ENCODE data around the gene GLIS2.

The GLIS2 gene

DNA sequence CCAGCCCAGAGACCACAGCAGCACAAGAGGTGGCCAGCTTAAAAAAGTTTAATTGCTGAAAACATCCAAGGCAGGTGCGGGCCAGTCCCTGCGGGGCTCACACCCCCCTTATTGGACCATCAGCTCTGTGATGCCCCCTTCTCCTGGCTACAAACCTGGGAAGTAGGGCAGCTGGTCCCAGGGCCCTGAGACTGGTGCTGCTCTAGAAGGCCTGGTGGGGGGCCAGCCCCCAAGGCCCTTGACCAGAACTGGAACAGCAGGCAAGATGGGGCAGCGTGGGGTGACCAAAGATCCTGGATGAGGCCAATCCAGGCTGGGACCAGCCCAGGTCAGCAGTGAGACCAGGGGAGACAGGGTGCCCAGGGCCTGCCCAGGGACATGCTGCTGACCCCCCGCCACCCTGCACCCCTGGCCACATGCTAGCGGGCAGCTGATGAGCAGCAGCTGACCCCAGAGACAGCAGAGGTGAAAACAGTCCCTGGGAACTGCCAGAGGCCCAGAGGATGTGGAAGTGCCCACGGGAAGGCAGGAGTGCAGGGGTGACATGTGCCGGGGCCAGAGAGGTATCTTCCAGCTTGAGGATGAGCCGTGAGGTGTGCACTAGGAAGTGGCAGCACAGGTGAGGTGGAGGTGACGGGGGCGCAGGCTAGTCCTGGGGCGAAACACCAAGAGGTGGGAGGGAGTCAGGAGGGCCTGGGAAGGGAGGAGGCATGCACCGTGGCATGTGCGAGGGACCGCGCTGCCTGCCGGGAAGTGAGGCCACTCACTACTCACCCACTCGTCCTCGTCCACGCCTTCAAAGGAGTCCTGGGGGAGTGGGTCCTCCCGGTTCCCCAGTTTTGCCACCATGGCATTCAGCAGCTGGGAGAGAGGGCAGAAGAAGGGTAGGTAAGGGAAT is 38.9 kb downstream of the GLIS2 start:
- H3K4me3 ChIP-seq (ENCODE audit: low read length) = no peak overlapping the region
- TF ChIP-seq ZNF274 (IDR thresholded peaks at IDR 0.05; ENCODE audit: low read depth, low read length) = no peak

DNA sequence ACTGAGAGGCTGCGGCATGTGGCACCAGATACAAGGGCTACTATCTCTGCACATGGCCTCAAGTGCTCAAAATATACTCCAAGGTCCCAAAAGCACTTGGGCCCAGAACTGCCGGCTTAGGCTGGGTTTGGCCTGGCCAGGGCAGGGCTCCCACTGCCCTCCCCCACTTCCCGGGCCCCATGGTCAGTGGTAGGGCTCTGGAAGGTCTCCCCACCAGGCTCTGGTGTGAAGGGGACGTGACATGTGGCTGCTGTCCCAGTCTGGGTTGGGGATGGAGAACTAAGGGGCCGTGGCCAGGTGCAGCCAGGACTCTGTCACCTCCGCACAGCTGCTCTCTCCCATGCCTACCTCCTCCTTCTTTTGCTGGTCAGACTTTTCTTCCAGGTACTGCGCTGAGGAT is 41.0 kb downstream of the GLIS2 start:
- H3K4me3 ChIP-seq (ENCODE audit: low read length) = no peak overlapping the region
- no peak for TF ChIP-seq ZNF274 (IDR thresholded peaks at IDR 0.05; ENCODE audit: low read depth, low read length)

DNA sequence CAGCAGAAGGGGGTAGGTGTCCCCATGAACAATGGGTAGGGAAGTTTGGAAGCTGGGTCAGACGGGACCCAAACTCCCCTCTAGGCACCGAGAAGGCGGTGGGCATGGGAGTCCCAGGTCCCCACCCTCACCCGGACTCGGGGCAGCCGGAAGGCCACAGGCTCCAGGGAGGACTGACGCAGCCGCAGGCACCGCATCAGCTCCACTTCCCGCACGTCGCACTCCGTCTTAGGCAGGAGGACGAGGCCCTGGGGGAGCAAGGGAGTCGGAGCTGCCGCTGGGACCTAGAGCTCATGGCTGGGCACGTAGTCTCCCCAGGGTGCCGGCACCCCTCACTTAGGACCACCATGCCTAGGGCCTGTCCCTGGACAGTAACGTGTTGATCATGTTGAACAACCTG is 42.4 kb downstream of the GLIS2 start:
- no peak for TF ChIP-seq ZNF274 (IDR thresholded peaks at IDR 0.05; ENCODE audit: low read depth, low read length)
- no peak overlapping the region for H3K4me3 ChIP-seq (ENCODE audit: low read length)

DNA sequence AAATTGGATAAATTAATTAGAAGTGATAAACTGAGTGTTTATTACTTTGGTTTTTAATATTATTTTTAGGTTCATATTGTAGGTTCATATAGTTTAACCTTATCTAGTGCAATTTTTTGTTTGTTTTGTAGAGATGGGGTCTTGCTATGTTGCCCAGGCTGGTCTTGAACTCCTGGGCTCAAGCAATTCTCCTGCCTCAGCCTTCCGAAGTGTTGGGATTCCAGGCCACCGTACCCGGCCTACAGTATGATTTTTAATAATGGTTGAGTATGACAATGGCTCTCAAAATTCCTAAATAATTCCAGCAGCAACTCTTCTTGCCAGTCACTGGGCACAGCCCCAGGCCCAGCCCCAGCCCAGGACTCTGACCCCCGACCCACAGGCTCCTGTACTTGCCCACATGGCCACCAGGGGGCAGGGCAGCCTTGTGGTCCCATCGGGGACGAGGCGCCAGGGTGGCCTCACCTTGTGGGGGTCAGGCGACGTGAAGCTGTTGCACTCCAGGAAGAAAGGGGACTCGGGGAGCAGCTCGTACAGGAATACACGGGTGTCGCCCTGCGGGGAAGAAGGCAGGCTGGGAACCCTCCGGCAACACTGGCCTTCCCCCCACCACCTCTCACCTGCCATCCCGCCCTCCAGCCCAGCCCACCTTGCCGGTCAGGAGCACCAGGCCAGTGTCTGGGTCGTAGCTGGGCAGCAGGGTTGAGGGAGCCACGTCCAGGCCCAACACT is 43.1 kb downstream of the GLIS2 start:
- H3K4me3 ChIP-seq (ENCODE audit: low read length) = no peak overlapping the region
- no peak for TF ChIP-seq ZNF274 (IDR thresholded peaks at IDR 0.05; ENCODE audit: low read depth, low read length)

DNA sequence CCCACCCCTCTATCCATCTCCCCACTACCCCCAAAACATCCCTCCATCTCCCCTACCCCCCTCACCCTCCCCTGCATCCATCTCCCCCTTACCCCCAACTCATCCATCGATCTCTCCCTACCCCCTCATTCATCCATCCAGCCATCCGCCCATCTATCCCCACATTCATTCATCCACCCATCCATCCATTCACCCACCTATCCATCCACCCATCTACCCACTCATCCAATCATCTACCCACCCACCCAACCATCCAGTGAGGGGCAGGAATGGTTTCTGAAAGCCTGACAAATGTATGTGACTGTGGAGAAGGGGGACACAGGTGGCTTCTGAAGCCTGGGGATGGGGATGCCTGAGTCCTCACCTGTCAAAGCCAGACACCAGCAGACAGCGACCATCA is 44.0 kb downstream of the GLIS2 start:
- no peak for TF ChIP-seq ZNF274 (IDR thresholded peaks at IDR 0.05; ENCODE audit: low read depth, low read length)
- no peak overlapping the region for H3K4me3 ChIP-seq (ENCODE audit: low read length)

DNA sequence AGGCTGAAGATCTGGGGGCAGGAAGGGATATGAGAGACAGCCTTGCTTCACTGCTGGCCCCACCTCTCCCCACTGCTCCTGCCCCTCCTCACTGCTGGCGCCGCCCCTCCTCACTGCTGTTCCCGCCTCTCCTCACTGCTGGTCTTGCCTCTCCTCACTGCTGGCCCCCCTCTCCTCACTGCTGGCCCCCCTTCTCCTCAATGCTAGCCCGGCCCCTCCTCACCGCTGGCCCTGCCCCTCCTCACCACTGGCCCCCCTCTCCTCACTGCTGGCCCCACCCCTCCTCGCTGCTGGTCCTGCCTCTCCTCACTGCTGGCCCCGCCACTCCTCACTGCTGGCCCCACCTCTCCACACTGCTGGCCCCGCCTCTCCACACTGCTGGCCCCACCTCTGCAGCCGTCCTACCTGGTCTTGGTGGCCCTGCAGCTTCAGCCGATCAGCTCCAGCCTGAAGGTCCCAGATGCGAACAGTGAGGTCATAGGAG is 44.7 kb downstream of the GLIS2 start:
- no peak for TF ChIP-seq ZNF274 (IDR thresholded peaks at IDR 0.05; ENCODE audit: low read depth, low read length)
- H3K4me3 ChIP-seq (ENCODE audit: low read length) = no peak overlapping the region

DNA sequence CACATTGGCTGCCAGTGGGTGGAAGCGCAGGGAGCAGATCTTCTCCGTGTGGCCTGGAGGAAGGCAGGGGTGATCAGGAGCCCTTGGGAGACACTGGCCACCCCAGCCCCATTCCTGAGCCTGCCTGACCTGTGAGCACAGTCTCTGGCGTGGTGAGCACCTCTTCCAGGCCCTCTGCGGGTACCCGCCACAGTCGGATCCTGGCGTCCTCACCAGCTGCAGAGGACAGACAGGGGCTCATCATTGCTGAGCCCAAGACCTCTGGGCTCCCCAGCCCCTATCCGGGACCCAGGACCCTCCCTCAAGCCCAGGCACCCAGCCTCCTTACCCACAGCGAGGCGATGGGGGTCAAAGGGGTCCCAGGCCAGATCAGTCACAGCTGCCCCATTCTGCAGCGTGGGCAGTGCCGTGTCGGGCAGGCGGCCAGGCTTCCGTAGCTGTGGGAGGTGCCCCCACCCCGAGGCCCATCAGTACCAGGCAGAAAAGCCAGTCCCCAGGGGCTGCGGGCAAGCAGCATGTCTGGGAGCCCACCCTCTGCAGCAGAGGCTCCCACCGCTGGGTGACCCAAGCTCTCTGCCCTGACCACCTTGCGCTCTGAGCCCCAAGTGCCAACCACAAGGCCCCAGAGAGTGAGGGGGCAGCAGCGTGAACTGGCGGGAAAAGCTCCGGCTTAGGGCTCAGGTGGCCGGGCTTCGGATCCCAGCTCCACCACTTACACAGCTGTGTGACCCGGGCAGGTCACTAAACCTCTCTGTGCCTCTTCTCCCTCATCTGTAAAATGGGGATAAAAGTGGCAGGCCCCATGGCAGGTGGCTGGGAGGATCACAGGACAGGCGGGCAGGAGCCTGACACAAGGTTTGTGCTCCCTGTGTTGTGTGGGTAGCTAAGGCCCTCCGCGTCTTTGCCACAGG is 45.4 kb downstream of the GLIS2 start:
- no peak for TF ChIP-seq ZNF274 (IDR thresholded peaks at IDR 0.05; ENCODE audit: low read depth, low read length)
- H3K4me3 ChIP-seq (ENCODE audit: low read length) = no peak overlapping the region

DNA sequence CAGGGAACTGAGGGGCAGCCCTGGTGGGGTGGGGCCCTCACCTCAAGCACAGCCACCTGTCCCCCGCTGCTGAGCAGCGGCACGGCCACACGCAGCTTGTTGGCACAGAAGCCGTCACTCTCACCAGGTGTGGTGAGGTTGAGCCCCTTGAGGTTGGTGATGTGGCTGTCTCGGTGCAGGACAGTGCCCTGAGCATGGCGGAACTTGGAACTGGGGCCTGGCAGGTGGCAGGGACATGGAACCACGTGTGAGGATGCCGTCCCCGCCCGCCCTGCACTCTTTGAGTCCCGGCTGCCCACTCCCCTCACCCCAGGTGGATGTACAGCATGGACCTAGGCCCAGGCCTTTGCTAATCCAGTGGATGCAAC is 46.1 kb downstream of the GLIS2 start:
- TF ChIP-seq ZNF274 (IDR thresholded peaks at IDR 0.05; ENCODE audit: low read depth, low read length) = no peak
- H3K4me3 ChIP-seq (ENCODE audit: low read length) = no peak overlapping the region

DNA sequence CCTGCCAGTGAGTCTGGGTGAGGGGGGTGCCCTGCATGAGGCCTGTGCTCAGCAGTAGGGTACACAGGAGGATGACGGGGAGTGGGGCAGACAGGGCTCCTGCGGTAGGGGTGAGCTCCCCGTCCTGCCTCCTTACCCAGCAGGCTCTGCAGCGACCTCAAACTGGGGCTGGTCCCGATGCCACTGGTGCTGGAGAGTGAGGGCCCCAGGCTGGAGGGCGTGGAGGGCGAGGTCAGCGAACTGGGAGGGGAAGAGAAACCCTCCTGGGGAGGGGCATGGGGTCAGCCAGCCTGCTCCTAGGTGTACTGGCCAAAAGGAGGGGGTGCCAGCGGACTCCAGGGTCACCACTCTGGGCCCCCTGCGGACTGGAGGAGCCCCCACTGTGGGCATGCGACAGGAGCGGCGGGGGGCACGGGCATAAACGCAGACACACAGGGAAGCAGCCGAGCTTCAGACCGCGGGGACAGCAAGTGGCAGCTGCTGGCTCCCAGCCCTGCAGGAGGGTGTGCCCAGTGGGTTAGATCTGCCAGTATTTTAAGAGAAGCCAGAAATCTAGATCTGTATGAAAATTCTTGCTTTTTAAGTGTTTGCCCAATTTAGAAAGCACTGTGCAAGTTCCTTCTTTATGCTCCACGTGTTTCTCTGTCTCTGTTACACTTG is 46.7 kb downstream of the GLIS2 start:
- TF ChIP-seq ZNF274 (IDR thresholded peaks at IDR 0.05; ENCODE audit: low read depth, low read length) = no peak
- H3K4me3 ChIP-seq (ENCODE audit: low read length) = no peak overlapping the region

DNA sequence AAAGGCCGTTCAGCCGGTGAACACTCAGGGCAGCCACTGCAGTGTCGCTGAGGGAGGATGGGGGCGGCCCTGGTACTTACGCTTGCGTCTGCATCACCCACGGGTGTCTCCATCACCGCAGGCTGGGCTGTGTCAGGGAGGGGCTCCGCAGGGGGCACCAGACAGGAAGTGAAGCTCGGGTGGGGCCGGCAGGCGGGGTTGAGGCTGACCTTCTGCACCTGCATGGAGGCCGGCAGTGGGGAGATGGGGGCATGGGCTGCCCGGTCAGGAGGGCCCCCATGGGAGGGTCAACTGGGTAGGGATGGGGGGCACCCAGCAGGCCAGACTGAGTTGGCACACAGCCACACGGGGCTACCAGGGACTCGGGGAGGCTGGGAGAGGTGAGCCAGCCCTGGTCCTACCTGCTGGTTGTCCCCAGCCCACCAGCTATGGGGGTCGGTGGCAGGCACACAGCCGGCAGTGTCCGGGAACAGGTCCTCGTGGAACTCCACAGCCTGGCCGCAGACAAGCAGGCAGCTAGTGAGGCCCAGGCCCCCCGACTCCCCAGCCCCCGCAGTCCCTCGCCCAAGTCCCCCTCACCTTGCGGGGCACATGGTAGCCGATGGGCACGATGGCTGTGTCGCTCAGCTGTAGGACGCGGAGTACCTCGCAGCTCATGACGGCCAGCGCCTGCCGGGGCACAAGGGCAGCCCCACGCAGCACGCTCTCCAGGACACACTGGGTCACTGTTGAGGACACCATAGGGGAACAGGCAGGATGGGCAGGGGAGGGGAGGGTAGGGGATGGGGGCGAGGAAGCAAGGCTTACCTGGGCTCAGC is 48.5 kb downstream of the GLIS2 start:
- TF ChIP-seq ZNF274 (IDR thresholded peaks at IDR 0.05; ENCODE audit: low read depth, low read length) = no peak
- H3K4me3 ChIP-seq (ENCODE audit: low read length) = no peak overlapping the region

DNA sequence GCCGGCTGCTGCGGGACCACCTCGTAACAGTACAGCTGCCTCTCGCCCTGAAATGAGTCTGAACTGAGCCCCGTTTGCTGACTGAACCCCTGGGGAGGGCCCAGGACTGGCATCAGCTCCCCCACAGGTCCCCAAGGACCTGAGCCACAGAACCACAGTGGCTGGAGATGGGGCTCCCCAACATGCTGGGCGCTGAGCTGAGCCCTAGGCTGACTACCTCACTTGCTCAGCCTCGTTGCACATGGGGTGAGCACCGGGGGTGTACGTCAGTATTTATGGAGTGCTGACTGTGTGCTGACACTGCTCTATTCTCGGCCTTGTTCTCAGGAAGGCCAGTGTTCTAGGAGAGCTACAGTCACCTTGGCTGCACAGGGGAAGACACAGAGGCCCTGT is 49.1 kb downstream of the GLIS2 start:
- no peak overlapping the region for H3K4me3 ChIP-seq (ENCODE audit: low read length)
- TF ChIP-seq ZNF274 (IDR thresholded peaks at IDR 0.05; ENCODE audit: low read depth, low read length) = no peak

DNA sequence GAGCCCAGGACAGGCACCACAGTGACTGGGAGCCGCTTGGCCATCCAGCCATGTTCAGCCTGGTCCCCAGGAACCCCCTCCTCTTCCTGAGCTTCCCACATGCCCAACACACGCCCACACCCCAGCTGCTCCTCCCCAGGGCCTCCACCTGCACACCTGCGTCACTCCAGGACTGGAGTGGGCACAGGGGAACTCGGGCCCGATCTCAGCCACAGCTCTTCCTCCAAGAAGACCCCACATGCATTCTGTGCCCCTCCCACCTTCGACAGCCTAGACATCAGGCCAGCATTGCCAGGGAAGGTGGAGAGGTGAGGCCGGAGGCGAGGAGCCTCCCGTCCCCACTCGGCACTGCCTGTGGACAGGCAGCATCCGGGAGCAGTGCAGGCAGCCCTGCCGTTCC is 49.7 kb downstream of the GLIS2 start:
- H3K4me3 ChIP-seq (ENCODE audit: low read length) = no peak overlapping the region
- TF ChIP-seq ZNF274 (IDR thresholded peaks at IDR 0.05; ENCODE audit: low read depth, low read length) = no peak

DNA sequence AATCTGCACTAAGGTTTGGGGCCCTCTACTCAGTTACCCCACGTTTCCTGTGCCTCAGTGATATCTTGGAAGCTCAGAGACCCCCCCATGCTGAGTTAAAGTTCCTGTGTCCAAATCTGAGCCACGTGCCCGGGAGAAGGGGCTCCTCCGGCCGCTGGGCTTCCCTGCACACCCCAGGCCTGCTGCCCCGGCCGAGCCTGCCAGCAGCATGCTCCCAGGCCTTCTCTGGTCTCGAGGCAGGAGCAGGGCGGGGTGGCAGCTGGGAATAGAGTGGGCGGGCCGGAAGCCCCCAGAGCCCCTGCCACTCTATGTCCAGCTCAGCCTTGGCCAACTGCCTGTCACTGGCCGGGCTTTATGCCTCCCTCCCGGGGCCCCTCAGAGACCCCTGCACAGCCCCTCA is 50.1 kb downstream of the GLIS2 start:
- no peak overlapping the region for H3K4me3 ChIP-seq (ENCODE audit: low read length)
- no peak for TF ChIP-seq ZNF274 (IDR thresholded peaks at IDR 0.05; ENCODE audit: low read depth, low read length)

All from GM08714 (cell line).